ENCODE results near the gene TADA2B. TPM values are rescaled to one million over a fixed set of nuclear protein-coding genes. Genes with fewer than 3 reads are reported as not detected.
A peak's percentile ranks its signal among the peaks of the same experiment; 100 is the strongest.

The TADA2B gene
- total and polyA plus RNA-seq, 9 of the 15 experiments (the other 6 are each of a cell fraction or from before 2014, with no cell fraction given): 0.55 to 12.2 (median 7.5) TPM

DNA sequence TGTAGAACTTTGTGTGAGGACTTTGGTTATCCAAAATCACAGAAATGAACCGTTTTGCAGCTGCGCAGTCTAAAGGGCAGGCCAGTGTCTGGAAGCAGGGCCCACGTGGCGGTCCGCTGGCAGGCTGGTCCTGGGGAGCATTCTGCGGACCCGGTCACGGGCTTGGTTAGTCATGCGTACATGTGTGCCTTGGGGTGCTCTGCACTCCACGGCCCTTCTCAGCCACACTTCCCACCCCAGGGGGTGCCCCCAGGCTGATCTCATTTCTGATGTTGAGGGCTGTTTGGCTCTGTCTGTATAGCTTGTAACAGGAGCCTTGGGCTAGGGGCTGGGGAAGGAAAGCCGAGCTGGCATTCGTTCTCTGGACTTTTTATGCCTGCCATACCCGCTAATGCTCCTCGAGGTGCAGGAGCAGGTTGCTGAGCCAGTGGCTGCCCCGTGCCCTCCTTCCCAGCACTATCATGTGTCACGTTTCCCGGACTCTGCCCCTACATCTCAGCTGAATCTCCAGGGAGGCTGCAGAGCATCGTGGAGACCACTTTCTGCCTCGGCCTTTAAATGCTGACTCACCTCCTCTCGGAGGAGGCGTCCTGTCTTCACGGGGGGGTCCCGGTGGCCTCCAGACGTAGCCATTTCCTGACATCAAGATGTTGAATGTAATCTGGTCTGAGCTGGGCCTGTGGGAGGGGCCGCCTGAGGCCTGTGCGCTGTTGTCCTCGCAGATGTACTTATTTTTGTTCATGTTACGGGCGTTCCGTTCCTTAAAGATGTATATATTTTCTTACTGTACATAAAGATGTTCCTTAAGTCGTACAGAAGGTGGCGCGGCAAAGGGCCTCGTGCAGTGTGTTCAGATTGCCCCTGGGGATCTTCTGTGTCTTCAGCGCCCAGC, 11.4 kb upstream of the TADA2B start (continued):
- TF ChIP-seq, protein P1, sequence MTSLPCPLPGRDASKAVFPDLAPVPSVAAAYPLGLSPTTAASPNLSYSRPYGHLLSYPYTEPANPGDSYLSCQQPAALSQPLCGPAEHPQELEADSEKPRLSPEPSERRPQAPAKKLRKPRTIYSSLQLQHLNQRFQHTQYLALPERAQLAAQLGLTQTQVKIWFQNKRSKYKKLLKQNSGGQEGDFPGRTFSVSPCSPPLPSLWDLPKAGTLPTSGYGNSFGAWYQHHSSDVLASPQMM (CRISPR knock-in tag; IDR thresholded peaks at IDR 0.05): no peak
- TF ChIP-seq MYC (IDR thresholded peaks at IDR 0.05; ENCODE audit: low read depth, low read length) (peak; percentile 64), MYC (CRISPR knock-in tag; IDR thresholded peaks at IDR 0.05; ENCODE audit: borderline replicate concordance, low read depth) (no peak), ZNF699 (CRISPR knock-in tag; IDR thresholded peaks at IDR 0.05; ENCODE audit: insufficient replicate concordance) (no peak), SAP30 (IDR thresholded peaks at IDR 0.05; ENCODE audit: borderline replicate concordance, insufficient read depth, low read depth, low read length, poor library complexity, severe bottlenecking) (peak; percentile 56), BRD4 (IDR thresholded peaks at IDR 0.05) (no peak), RUNX1 (IDR thresholded peaks at IDR 0.05; ENCODE audit: low read depth) (no peak), ZNF384 (IDR thresholded peaks at IDR 0.05; ENCODE audit: low read depth, low read length) (no peak), ZNF224 (CRISPR knock-in tag; IDR thresholded peaks at IDR 0.05) (no peak)
- TF ChIP-seq, protein P2, sequence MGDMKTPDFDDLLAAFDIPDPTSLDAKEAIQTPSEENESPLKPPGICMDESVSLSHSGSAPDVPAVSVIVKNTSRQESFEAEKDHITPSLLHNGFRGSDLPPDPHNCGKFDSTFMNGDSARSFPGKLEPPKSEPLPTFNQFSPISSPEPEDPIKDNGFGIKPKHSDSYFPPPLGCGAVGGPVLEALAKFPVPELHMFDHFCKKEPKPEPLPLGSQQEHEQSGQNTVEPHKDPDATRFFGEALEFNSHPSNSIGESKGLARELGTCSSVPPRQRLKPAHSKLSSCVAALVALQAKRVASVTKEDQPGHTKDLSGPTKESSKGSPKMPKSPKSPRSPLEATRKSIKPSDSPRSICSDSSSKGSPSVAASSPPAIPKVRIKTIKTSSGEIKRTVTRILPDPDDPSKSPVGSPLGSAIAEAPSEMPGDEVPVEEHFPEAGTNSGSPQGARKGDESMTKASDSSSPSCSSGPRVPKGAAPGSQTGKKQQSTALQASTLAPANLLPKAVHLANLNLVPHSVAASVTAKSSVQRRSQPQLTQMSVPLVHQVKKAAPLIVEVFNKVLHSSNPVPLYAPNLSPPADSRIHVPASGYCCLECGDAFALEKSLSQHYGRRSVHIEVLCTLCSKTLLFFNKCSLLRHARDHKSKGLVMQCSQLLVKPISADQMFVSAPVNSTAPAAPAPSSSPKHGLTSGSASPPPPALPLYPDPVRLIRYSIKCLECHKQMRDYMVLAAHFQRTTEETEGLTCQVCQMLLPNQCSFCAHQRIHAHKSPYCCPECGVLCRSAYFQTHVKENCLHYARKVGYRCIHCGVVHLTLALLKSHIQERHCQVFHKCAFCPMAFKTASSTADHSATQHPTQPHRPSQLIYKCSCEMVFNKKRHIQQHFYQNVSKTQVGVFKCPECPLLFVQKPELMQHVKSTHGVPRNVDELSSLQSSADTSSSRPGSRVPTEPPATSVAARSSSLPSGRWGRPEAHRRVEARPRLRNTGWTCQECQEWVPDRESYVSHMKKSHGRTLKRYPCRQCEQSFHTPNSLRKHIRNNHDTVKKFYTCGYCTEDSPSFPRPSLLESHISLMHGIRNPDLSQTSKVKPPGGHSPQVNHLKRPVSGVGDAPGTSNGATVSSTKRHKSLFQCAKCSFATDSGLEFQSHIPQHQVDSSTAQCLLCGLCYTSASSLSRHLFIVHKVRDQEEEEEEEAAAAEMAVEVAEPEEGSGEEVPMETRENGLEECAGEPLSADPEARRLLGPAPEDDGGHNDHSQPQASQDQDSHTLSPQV (IDR thresholded peaks at IDR 0.05): peak; percentile 88
- TF ChIP-seq, protein P3, sequence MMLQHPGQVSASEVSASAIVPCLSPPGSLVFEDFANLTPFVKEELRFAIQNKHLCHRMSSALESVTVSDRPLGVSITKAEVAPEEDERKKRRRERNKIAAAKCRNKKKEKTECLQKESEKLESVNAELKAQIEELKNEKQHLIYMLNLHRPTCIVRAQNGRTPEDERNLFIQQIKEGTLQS (IDR thresholded peaks at IDR 0.05): peak; percentile 77
- TF ChIP-seq, protein P3 (CRISPR knock-in tag; conservative IDR thresholded peaks at IDR 0.05): no peak
- TF ChIP-seq, protein P4, sequence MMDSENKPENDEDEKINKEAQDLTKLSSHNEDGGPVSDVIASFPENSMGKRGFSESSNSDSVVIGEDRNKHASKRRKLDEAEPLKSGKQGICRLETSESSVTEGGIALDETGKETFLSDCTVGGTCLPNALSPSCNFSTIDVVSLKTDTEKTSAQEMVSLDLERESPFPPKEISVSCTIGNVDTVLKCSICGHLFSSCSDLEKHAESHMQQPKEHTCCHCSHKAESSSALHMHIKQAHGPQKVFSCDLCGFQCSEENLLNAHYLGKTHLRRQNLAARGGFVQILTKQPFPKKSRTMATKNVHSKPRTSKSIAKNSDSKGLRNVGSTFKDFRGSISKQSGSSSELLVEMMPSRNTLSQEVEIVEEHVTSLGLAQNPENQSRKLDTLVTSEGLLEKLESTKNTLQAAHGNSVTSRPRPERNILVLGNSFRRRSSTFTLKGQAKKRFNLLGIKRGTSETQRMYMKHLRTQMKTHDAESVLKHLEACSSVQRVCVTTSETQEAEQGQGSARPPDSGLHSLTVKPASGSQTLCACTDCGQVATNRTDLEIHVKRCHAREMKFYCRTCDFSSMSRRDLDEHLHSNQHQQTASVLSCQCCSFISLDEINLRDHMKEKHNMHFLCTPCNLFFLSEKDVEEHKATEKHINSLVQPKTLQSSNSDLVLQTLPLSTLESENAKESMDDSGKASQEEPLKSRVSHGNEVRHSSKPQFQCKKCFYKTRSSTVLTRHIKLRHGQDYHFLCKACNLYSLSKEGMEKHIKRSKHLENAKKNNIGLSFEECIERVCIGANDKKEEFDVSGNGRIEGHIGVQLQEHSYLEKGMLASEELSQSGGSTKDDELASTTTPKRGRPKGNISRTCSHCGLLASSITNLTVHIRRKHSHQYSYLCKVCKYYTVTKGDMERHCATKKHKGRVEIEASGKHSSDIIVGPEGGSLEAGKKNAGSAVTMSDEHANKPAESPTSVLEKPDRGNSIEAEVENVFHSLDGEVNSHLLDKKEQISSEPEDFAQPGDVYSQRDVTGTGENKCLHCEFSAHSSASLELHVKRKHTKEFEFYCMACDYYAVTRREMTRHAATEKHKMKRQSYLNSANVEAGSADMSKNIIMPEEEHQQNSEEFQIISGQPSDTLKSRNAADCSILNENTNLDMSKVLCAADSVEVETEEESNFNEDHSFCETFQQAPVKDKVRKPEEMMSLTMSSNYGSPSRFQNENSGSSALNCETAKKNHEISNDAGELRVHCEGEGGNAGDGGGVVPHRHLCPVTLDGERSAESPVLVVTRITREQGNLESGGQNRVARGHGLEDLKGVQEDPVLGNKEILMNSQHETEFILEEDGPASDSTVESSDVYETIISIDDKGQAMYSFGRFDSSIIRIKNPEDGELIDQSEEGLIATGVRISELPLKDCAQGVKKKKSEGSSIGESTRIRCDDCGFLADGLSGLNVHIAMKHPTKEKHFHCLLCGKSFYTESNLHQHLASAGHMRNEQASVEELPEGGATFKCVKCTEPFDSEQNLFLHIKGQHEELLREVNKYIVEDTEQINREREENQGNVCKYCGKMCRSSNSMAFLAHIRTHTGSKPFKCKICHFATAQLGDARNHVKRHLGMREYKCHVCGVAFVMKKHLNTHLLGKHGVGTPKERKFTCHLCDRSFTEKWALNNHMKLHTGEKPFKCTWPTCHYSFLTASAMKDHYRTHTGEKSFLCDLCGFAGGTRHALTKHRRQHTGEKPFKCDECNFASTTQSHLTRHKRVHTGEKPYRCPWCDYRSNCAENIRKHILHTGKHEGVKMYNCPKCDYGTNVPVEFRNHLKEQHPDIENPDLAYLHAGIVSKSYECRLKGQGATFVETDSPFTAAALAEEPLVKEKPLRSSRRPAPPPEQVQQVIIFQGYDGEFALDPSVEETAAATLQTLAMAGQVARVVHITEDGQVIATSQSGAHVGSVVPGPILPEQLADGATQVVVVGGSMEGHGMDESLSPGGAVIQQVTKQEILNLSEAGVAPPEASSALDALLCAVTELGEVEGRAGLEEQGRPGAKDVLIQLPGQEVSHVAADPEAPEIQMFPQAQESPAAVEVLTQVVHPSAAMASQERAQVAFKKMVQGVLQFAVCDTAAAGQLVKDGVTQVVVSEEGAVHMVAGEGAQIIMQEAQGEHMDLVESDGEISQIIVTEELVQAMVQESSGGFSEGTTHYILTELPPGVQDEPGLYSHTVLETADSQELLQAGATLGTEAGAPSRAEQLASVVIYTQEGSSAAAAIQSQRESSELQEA (IDR thresholded peaks at IDR 0.05; ENCODE audit: low read depth): no peak

All from K562 (cell line).